Stimulated activated CD8-positive, alpha-beta memory T cell treated with anti-CD3 and anti-CD28 coated beads, Interleukin-7, amount 100 ng/mL, for 4 hours (primary cell): ENCODE data around the gene RRP8.

ENCODE experiments used
- DNase-seq, 2 donors: peaks; one replicate each; pipeline ENCODE4 v3.0.0-alpha.2; 2020; ENCODE audit warnings: low read depth in 2 of 2

RRP8 gene

DNA sequence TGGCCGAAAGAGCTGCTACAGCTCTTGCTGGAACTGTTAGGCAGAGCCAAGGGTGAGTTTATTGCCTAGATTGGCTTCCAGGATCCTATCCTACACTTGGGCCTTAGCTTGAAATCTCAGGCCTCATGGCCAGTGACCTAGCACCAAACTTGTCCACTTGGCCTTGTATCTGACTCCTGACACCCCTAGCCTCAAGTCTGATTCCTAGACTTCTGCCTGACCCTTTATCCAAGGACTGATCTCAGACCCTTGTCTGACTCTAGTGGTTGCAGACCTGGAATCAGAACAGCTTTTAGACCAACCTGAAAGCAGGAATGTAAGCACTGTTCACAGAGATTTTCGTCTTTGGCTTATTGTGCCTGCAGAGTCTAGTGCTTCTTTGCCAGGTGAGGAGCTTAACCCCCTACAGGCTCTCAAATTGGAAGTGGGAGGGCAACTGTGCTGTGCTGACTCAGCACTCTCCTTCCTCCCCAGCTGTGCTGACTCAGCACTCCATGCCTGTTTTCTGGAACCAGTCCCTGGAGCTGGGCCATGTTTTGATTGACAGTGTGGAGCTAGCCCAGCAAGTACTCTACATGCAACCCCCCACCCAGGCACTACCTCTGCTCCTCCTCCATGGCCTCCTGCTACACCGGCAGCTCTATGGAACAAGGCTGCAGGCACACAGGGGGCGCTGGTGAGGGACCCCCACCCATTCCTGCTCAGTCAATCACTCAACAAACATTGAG, 35.1 kb downstream of the RRP8 start:
- no peak for DNase-seq

DNA sequence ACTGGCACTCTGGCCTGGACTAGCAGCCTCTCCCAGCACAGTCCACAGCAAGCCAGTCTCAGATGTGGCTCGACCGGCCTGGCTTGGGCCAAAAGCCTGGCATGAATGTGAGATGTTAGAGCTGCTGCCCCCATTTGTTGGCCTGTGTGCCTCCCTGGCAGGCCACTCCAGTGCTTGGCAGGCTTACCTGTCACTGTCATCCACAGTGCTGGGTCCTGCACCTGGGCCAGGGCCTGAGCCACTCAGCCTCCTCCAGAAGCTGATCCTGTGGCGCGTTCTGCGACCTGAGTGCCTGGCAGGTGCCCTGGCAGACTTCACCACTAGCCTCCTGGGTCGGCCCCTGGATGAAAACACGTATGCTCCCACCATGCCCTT, 36.1 kb downstream of the RRP8 start:
- DNase-seq: no peak

GRCh38 chr11:6566704-6567370, 36.6 kb downstream of the RRP8 start:
- no peak for DNase-seq

GRCh38 chr11:6565988-6566703, 37.3 kb downstream of the RRP8 start:
- no peak for DNase-seq

GRCh38 chr11:6565325-6565724, 38.1 kb downstream of the RRP8 start:
- no peak for DNase-seq

DNA sequence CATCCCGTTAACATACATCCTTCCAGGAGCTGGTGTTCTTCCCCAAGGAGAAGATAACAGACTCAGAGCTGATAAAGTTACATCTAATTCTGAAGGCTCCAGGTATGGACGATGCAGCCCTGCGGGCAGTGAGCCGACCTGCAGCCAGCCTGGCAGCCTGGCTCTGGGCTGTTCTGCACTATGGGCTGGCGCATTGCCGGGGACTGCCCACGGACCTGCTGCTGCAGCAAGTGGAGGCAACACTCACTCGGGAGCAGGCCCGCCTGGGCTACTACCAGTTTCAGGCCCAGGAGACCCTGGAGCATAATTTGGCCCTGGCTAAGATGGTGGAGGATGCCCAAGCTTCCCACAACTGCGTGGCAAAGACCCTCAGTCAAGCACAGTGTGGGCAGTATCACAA, 39.7 kb downstream of the RRP8 start:
- no peak for DNase-seq

DNA sequence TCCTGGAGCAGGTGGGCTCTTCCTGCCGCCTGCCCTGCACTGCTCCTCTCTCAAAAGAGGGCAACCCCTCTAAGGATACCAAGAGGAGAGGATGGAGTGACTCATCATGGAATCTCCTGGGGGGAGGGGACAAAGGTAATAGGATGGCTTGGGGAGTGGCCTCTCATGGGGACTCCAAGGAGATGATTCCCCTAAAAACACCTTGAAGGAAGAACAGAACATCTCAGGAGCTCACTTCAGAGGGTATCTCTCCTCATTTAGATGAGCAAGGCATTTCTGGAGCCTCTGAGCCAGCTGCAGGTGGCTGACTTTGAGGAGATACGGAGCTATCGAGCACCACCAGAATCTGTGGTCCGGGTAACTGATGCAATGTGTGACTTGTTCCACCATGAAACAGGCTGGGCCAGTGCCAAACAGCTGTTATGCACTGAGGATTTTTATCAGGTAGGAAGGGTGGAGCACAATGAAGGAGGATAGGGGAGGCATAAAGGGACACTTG, 40.2 kb downstream of the RRP8 start:
- DNase-seq: no peak

DNA sequence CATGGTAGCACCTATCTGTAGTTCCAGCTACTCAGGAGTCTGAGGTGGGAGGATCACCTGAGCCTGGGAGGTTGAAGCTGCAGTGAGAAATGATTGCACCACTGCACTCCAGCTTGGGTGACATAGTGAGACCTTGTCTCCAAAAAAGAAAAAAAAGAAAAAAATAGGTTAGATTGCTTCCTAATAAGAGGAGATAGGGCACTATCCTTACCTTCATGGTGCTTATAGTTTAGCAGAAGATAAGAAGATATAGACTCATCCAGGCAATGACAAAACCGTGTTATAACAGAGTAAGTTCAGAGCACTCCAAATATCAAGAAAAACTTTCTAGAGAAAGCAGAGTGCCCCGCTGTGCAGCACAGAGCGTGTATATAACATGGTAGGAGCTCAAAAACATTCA, 42.1 kb downstream of the RRP8 start:
- no peak for DNase-seq

DNA sequence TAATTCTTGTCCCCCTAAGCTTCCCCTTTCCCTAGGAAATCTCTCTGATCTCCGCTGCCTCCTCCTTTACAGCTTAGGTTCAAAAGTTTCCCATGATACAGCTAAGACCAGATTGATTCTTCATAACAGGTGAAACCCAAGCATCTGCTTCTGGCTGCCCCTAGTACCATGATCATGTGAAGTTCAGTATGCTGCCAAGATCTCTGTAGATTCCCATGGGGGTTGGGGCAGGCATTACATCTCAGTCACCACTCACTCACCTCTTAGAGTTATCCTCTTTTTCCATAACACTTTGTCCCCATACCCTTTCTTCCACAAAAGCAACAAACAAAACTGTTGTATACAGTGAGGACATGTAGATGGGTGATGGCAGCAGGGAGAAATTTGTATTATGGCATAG, 44.0 kb downstream of the RRP8 start:
- no peak for DNase-seq

DNA sequence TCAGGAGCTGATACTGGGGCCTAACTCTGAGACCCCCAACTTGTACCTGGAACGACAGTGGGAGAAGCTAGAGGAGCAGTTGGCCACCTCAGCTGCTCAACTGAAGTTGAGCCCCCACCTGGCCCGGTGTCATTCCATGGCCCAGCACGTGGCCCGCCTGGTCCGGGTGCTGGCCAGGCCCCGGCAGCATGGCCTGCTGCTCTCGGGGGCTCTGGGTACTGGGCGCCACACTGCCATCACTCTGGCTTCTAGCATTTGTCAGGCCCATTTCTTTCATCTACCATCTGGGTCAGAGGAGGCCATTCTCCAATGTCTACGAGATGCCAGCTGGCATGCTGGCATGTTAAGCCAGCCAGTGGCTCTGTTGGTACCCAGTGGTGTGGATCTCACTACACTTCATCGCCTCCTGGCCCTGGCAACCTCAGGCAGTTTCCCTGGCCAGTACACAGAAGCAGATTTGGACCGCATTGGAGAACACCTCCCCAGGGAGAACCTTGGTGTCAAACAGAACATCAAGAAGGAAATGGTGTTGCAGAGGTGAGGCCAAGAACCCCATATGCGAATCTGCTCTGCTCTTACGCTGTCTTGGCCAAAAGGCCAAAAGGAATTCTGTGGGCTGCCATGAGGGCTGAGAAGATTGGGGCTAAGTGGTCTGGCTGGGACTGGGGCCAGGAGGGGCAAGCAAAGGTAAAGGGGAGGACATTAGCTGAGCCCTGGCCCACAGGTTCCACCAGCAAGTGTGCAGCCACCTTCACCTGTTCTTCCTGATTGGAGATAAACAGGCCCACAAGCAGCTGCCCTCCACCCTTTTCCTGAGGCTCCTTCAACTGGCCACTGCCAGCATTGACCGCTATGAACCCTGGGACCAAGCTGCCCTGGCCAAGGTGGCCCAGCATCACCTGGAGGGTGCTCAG, 45.4 kb downstream of the RRP8 start:
- no peak for DNase-seq

GRCh38 chr11:6557063-6557462, 46.4 kb downstream of the RRP8 start:
- DNase-seq: no peak

DNA sequence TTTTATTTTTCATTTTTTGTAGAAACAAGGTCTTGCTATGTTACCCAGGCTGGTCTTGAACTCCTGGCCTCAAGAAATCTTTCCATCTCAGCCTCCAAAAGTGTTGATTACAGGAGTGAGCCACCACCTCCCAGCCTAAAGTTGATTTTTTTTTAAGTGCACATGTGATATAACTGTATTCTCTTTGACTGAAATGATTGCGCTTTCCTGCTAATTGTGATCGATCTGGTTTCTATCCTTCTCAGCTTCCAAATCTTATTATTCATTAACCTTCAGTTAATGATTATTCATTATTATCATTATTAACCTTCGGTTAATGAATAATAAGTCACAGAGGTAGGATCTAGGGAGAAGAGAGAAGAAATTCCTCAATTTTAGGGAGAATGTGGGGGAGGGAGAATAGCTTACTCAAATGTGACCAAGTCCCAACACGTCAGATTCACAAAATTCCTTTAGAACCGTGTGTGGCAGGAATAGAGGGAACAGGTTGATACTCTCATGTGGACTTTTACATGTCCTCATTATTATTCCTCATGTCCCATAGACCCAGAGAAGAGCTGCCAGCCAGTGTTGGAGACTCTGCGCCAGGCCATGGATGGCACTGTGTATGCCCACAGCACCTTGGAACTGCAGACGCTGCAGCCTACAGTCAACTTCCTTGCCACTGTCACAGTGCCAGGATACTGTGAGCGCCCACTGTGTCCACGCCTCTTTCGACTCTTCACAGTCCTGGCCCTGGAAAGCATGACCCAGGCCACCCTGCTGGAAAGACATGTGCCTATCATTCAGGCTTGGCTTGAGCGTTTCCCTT, 47.1 kb downstream of the RRP8 start:
- DNase-seq: no peak

GRCh38 chr11:6554828-6555706, 48.3 kb downstream of the RRP8 start:
- DNase-seq: no peak

GRCh38 chr11:6553634-6554033, 49.8 kb downstream of the RRP8 start:
- no peak for DNase-seq

DNA sequence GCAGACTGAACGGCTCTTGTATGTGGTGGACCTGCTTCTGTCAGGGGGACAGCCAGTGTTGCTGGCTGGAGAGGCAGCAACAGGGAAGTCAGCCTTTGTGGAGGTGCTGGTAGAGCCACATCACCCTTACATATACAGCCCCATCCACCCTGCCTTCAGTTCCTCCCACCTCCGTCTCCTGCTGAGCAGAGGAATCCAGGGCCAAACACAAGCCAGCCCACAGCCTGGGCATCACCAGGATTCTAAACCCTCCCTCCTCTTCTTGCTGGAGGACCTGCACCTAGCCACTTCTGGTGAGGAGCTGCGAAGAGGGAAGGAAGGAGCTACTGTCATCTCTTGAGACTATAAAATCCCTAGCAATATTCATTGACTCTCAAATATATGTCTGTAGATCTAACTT, 54.8 kb downstream of the RRP8 start:
- DNase-seq: no peak

GRCh38 chr11:6548121-6548520, 55.3 kb downstream of the RRP8 start:
- no peak for DNase-seq

DNA sequence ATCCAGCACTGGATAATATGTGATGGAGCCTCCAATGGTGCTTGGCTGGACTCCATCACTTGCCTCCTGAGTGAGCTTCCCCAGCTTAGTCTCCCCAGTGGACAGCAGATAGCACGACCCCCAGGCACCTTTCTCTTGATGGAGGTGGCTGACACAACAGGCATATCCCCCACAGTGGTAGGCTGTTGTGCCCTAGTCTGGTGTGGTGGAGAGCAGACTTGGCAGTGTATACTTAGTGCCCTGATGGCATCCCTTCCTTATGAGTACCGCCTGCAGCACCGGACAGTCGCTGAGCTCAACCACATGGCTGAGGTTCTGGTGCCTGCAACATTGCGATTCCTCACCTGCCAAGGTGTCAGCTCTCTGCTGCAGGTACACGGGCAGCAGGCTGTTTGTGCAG, 56.2 kb downstream of the RRP8 start:
- no peak for DNase-seq

DNA sequence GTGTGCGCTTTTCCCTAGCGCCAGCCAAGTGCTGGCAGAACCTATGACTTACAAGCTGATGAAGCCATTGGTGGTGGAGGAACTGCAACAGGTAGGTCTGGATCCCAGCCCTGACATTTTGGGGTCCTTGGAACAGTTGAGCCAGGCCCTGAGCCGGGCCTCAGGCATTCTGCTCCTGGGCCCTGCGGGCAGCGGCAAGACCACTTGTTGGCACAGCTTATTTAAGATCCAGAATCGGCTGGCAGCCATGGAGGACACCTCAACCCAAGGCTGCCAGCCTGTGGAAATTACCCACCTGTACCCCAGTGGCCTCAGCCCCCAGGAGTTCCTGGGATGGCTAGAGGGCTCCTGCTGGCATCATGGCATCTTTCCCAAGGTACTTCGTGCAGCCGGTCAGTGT, 56.7 kb downstream of the RRP8 start:
- DNase-seq: no peak

DNA sequence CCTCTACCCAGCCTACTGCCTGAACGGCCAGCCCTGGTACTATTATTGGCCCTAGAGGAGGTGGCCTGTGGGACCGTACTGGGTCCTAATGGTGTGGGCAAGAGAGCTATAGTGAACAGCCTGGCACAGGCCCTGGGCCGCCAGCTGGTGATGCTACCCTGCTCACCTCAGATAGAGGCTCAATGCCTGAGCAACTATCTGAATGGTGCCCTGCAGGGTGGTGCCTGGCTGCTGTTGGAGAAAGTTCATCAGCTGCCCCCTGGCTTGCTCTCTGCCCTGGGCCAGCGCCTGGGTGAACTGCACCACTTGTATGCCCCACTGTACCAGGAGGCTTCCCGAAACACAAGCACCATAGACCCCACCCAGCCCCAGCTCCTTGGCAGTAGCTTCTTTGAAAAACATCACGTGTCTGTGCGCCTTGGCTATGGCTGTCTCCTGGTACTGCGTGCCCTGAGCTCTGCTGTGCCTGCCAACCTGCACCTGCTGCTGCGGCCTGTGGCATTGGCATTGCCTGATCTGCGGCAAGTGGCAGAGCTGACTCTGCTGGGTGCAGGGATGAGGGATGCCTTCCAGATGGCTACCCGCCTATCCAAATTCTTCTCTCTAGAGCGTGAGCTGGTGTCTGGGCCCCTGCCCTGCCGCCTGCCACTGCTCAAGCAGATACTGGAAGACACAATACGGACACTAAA, 57.4 kb downstream of the RRP8 start:
- no peak for DNase-seq
